Superior temporal gyrus (tissue), 1 donor: ENCODE results near the gene FHL5.
"Not testable (repeated sequence)": the region's sequence is repeated elsewhere in the genome, so short reads cannot be mapped to it uniquely, and the experiment has no call there.

Experiments used
- DNase-seq: peaks from one replicate; pipeline ENCODE4 v3.0.0-alpha.2; 2016; ENCODE audit errors: extremely low spot score

The FHL5 gene, protein sequence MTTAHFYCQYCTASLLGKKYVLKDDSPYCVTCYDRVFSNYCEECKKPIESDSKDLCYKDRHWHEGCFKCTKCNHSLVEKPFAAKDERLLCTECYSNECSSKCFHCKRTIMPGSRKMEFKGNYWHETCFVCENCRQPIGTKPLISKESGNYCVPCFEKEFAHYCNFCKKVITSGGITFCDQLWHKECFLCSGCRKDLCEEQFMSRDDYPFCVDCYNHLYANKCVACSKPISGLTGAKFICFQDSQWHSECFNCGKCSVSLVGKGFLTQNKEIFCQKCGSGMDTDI

DNA sequence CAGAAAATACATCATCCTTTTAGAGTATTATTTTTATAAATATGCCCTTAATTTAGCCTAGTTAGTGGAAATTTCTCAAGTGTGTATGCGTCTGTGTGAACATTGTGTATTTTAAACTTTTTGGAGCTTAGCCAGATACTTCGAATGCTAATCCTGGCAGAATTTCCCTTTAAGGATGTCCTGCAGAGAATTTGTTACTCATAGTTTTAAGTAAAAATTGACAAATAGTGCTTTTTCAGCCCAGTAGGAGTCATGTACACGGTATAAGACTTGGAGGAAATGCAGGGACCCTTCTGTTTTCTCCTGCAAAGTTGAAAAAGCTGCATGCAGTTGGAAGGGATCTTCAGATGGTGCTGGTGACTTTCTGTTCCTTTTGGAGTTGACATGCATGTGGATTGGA, at the start of gene FHL5:
Gene FHL5, plus strand, starts transcription at position 243 of the 400 bp plus-strand sequence. CDS start 40,486 bp downstream, outside the sequence.
- no peak for DNase-seq

- no peak for DNase-seq
Observed at GRCh38 chr6:96520171-96521115, 42.5 kb upstream of the FHL5 start.

- DNase-seq = no peak
Observed at GRCh38 chr6:96521306-96521643, 41.7 kb upstream of the FHL5 start.

- peak; percentile 95 for DNase-seq
Observed at GRCh38 chr6:96521644-96522464, 41.1 kb upstream of the FHL5 start, which contains the start of gene UFL1. Gene UFL1, plus strand, starts transcription at chr6:96521806. Its CDS starts 68 bp downstream, at chr6:96521874.

GRCh38 chr6:96522465-96523009, 40.4 kb upstream of the FHL5 start:
- DNase-seq = peak; percentile 46

GRCh38 chr6:96528193-96528592, 34.7 kb upstream of the FHL5 start:
- no peak for DNase-seq

GRCh38 chr6:96532399-96532798, 30.5 kb upstream of the FHL5 start:
- DNase-seq = no peak

GRCh38 chr6:96537726-96538125, 25.2 kb upstream of the FHL5 start:
- no peak for DNase-seq

GRCh38 chr6:96542702-96543101, 20.2 kb upstream of the FHL5 start:
- no peak for DNase-seq

GRCh38 chr6:96545882-96546281, 17.0 kb upstream of the FHL5 start:
- DNase-seq = no peak

- no peak for DNase-seq
Observed at GRCh38 chr6:96547654-96548053, 15.3 kb upstream of the FHL5 start.

DNA sequence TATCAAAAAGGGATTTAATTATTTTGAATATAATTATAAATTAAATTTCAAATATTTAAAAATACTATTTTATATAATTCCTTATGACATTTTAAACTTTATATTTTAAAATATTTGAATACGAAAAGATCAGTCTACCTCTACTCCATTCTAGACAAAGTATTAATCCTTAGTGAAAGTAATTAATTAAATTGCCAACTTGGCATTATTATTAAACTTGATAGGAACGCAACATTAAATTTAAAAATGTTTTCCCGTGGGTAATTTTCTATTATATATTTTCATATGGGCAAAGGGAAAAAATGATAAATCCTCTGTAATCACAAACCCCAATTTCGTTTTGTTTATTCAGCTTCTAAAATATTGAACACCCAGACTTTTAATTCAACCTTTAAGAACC, 8.4 kb upstream of the FHL5 start:
- no peak for DNase-seq

GRCh38 chr6:96559740-96560139, 3.2 kb upstream of the FHL5 start:
- not testable (repeated sequence) for DNase-seq

- DNase-seq = no peak
Observed at GRCh38 chr6:96563853-96564252, 925 bp downstream of the FHL5 start.

DNA sequence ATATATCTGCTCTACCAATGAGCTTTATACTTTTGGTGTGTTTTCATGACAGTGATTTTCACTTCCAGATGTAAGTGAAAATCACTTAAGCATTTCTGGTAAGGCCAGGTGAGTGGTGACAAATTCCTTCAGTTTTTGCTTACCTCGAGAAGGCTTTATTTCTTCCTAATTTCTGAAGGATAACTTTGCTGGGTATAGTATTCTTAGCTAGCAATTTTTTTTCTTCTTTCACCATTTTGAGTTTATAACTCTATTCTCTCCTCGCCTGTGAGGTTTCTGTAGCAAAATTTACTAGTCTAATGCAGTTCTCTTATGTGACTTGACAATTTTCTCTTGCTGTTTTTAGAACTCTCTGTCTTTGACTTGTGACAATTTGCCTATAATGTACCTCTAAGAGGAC, 7.1 kb downstream of the FHL5 start:
- no peak for DNase-seq

GRCh38 chr6:96571551-96571950, 8.6 kb downstream of the FHL5 start:
- DNase-seq = no peak

GRCh38 chr6:96575359-96575758, 12.4 kb downstream of the FHL5 start:
- DNase-seq = no peak

DNA sequence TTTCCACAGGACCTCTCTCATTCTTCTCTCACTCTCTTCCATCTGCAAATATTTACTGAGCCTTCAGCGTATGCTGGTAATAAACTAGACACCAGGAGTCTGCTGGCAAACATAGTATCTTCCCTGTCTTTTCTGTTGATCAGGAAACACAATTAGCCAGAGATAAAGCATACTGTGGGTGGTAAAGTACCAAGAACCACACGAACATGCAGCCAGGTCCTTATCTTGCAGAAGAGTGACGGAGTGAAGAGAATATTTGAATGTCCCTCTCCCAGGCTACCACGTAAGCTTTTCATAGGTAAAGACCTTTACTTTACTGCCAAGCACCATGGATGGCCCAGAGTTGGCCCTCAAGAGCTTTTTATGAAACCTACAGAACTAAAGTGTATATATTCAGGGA, 13.3 kb downstream of the FHL5 start:
- DNase-seq = no peak

DNA sequence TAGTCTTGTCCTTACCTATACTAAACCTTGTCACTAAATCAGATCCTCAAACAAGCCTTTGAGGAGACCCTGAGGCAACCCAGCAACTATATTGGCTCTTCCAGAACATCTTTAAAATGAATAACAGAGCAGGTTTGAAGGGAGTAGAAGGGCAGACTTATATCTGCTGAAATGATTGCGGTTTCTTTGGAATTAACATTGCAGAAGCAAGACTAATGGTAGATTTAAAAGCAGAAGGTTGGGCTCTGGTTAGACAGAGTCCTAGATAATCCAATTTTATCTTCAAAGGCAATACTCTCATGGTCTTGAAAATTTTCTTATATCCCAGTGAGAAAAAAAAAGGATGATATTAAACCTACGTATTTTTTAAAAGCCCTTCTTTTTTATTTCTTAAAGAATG, 19.1 kb downstream of the FHL5 start:
- DNase-seq = no peak

- no peak for DNase-seq
Observed at GRCh38 chr6:96582436-96582835, 19.5 kb downstream of the FHL5 start.

GRCh38 chr6:96604420-96604819, 41.5 kb downstream of the FHL5 start:
- DNase-seq = no peak

DNA sequence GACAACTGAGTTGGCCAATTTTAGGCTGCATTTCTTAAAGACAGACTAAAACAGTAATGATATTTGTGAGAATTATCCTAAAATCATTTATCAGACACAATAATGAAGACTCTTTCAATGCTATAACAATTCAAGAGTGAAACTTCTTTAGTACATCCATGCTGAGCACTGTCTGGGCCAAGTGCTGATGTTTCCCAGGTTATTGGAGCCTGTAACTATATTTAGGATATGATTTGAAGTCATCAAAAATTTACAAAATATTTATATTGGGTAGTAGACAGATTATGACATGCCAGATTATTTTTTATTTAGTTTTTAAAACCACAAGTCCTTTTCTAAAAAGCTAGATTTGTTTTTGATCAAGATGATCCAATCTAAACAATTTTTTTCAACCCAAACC, 45.1 kb downstream of the FHL5 start:
- DNase-seq = no peak
